Activated T-cell treated with anti-CD3 and anti-CD28 coated beads, Interleukin-2, amount 50 U/mL, for 24 hours (primary cell): Measurements from ENCODE around the gene LENG1.

Experiments used
- DNase-seq: peaks from one replicate; pipeline ENCODE4 v3.0.0-alpha.2; 2020
- H3K27ac Mint-ChIP-seq: 2 replicates; pipeline ENCODE4 v1.8.0; 2020; ENCODE audit warnings: mild to moderate bottlenecking, mixed read lengths
- H3K27me3 Mint-ChIP-seq: 2 replicates; pipeline ENCODE4 v1.8.0; 2020; ENCODE audit warnings: mixed read lengths
- H3K36me3 Mint-ChIP-seq: 2 replicates; pipeline ENCODE4 v1.8.0; 2020; ENCODE audit warnings: low read depth, mixed read lengths
- H3K4me1 Mint-ChIP-seq: 2 replicates; pipeline ENCODE4 v1.8.0; 2020; ENCODE audit warnings: low read depth, mixed read lengths
- H3K4me3 Mint-ChIP-seq: 2 replicates; pipeline ENCODE4 v1.8.0; 2020; ENCODE audit warnings: mild to moderate bottlenecking, moderate library complexity, mixed read lengths
- H3K9me3 Mint-ChIP-seq: 2 replicates; pipeline ENCODE4 v1.8.0; 2020; ENCODE audit warnings: mixed read lengths

Gene LENG1

GRCh38 chr19:54128796-54129616 lies 30.5 kb downstream of the LENG1 start:
- H3K27me3 Mint-ChIP-seq = no peaks in the 10 kb centered on the region
- H3K27ac Mint-ChIP-seq = no peak overlapping the region
- H3K36me3 Mint-ChIP-seq = peaks cover 70% of the 10 kb centered on the region

GRCh38 chr19:54128441-54128725 lies 31.1 kb downstream of the LENG1 start:
- no peaks in the 10 kb centered on the region for H3K4me1 Mint-ChIP-seq
- H3K36me3 Mint-ChIP-seq = peaks cover 76% of the 10 kb centered on the region
- no peak overlapping the region for H3K27ac Mint-ChIP-seq
- no peaks in the 10 kb centered on the region for H3K27me3 Mint-ChIP-seq
- H3K4me3 Mint-ChIP-seq = no peak overlapping the region
- no peaks in the 10 kb centered on the region for H3K9me3 Mint-ChIP-seq
- no peak for DNase-seq

More at GRCh38 chr19:54128796-54129616, 30.5 kb downstream of the LENG1 start:
- no peak for DNase-seq
- H3K4me1 Mint-ChIP-seq = no peaks in the 10 kb centered on the region
- no peak overlapping the region for H3K4me3 Mint-ChIP-seq
- no peaks in the 10 kb centered on the region for H3K9me3 Mint-ChIP-seq

GRCh38 chr19:54127688-54128440 lies 31.7 kb downstream of the LENG1 start:
- Mint-ChIP-seq H3K4me1 (no peaks in the 10 kb centered on the region), H3K27me3 (no peaks in the 10 kb centered on the region), H3K27ac (no peak overlapping the region), H3K9me3 (no peaks in the 10 kb centered on the region), H3K36me3 (peaks cover 81% of the 10 kb centered on the region), H3K4me3 (no peak overlapping the region)
- no peak for DNase-seq

GRCh38 chr19:54125713-54126112 lies 33.8 kb downstream of the LENG1 start:
- no peak for DNase-seq
- H3K9me3 Mint-ChIP-seq = no peaks in the 10 kb centered on the region
- H3K4me3 Mint-ChIP-seq = no peak overlapping the region
- H3K36me3 Mint-ChIP-seq = peaks cover 88% of the 10 kb centered on the region
- H3K27me3 Mint-ChIP-seq = no peaks in the 10 kb centered on the region
- H3K27ac Mint-ChIP-seq = no peak overlapping the region
- H3K4me1 Mint-ChIP-seq = no peaks in the 10 kb centered on the region

- no peaks in the 10 kb centered on the region for H3K4me1 Mint-ChIP-seq
- no peaks in the 10 kb centered on the region for H3K9me3 Mint-ChIP-seq
- no peak for DNase-seq
- no peak overlapping the region for H3K27ac Mint-ChIP-seq
- peaks cover 95% of the 10 kb centered on the region for H3K36me3 Mint-ChIP-seq
- no peak overlapping the region for H3K4me3 Mint-ChIP-seq
- H3K27me3 Mint-ChIP-seq = no peaks in the 10 kb centered on the region
These were observed 35.1 kb downstream of the LENG1 start for GRCh38 chr19:54124393-54124792.

- DNase-seq = no peak
- Mint-ChIP-seq H3K27ac (no peak overlapping the region), H3K4me3 (no peak overlapping the region), H3K9me3 (no peaks in the 10 kb centered on the region), H3K36me3 (peaks cover 94% of the 10 kb centered on the region), H3K4me1 (no peaks in the 10 kb centered on the region), H3K27me3 (no peaks in the 10 kb centered on the region)
These were observed 35.8 kb downstream of the LENG1 start for GRCh38 chr19:54123682-54124081.

- Mint-ChIP-seq H3K4me3 (no peak overlapping the region), H3K4me1 (peaks cover 12% of the 10 kb centered on the region), H3K9me3 (no peaks in the 10 kb centered on the region), H3K36me3 (peaks cover 93% of the 10 kb centered on the region), H3K27ac (no peak overlapping the region), H3K27me3 (no peaks in the 10 kb centered on the region)
- no peak for DNase-seq
These were observed 38.3 kb downstream of the LENG1 start for GRCh38 chr19:54121259-54121658.

GRCh38 chr19:54115109-54116063 lies 44.1 kb downstream of the LENG1 start, which contains the start of the genes PRPF31 and TFPT:
PRPF31 (plus strand) TSS chr19:54115754; CDS start chr19:54118279, 2,525 bp downstream.
TFPT (minus strand) TSS chr19:54115657; CDS start chr19:54115269, 388 bp downstream.
- peak within 1 kb of the TSS; percentile 99 for H3K27ac Mint-ChIP-seq
- peaks cover 33% of the 10 kb centered on the region for H3K4me1 Mint-ChIP-seq
- H3K36me3 Mint-ChIP-seq = peaks cover 85% of the 10 kb centered on the region
- no peaks in the 10 kb centered on the region for H3K9me3 Mint-ChIP-seq
- peak within 1 kb of the TSS; percentile 91 for H3K4me3 Mint-ChIP-seq
- no peaks in the 10 kb centered on the region for H3K27me3 Mint-ChIP-seq
- DNase-seq = peak; percentile 96

GRCh38 chr19:54114340-54115108 lies 45.0 kb downstream of the LENG1 start:
- Mint-ChIP-seq H3K4me1 (peaks cover 33% of the 10 kb centered on the region), H3K9me3 (no peaks in the 10 kb centered on the region), H3K4me3 (peak overlapping the region; percentile 91), H3K27me3 (no peaks in the 10 kb centered on the region), H3K27ac (peak overlapping the region; percentile 99), H3K36me3 (peaks cover 85% of the 10 kb centered on the region)
- peak; percentile 52 for DNase-seq

GRCh38 chr19:54109651-54110050 lies 49.9 kb downstream of the LENG1 start:
- H3K36me3 Mint-ChIP-seq = peaks cover 93% of the 10 kb centered on the region

GRCh38 chr19:54108496-54108895 lies 51.0 kb downstream of the LENG1 start:
- Mint-ChIP-seq H3K27ac (no peak overlapping the region), H3K4me3 (no peak overlapping the region), H3K27me3 (no peaks in the 10 kb centered on the region), H3K4me1 (peaks cover 22% of the 10 kb centered on the region), H3K36me3 (peaks cover 87% of the 10 kb centered on the region), H3K9me3 (no peaks in the 10 kb centered on the region)
- no peak for DNase-seq

More at GRCh38 chr19:54109651-54110050, 49.9 kb downstream of the LENG1 start:
- Mint-ChIP-seq H3K9me3 (no peaks in the 10 kb centered on the region), H3K4me1 (peaks cover 26% of the 10 kb centered on the region), H3K4me3 (no peak overlapping the region), H3K27ac (no peak overlapping the region), H3K27me3 (no peaks in the 10 kb centered on the region)
- no peak for DNase-seq

- H3K9me3 Mint-ChIP-seq = no peaks in the 10 kb centered on the region
- DNase-seq = no peak
- peaks cover 25% of the 10 kb centered on the region for H3K4me1 Mint-ChIP-seq
- no peak overlapping the region for H3K27ac Mint-ChIP-seq
- no peak overlapping the region for H3K4me3 Mint-ChIP-seq
- H3K36me3 Mint-ChIP-seq = peaks cover 87% of the 10 kb centered on the region
- no peaks in the 10 kb centered on the region for H3K27me3 Mint-ChIP-seq
These were observed 51.5 kb downstream of the LENG1 start for GRCh38 chr19:54107876-54108490.

- no peaks in the 10 kb centered on the region for H3K27me3 Mint-ChIP-seq
- H3K4me3 Mint-ChIP-seq = no peak overlapping the region
- H3K27ac Mint-ChIP-seq = peak overlapping the region; percentile 61
- peaks cover 80% of the 10 kb centered on the region for H3K36me3 Mint-ChIP-seq
- no peak for DNase-seq
- no peaks in the 10 kb centered on the region for H3K9me3 Mint-ChIP-seq
- peaks cover 31% of the 10 kb centered on the region for H3K4me1 Mint-ChIP-seq
These were observed 52.8 kb downstream of the LENG1 start for GRCh38 chr19:54106716-54107115.
